HepG2 (cell line): Measurements from ENCODE around the gene MPHOSPH8.

Source experiments
- CEBPB ChIP-seq: IDR thresholded peaks from 2 replicates; pipeline ENCODE4 v1.6.1; 2011; ENCODE audit warnings: low read depth, low read length, improper control_type of control experiment, borderline replicate concordance
- CREB1 ChIP-seq, 2 experiments: fragments of 450-650 bp in 1 of 2; IDR thresholded peaks; 2 replicates each; pipeline ENCODE4 v1.6.1; 2016 to 2017; ENCODE audit warnings: control low read depth in 1 of 2, mild to moderate bottlenecking in 1 of 2, missing compliant biosample characterization in 1 of 2, missing genetic modification characterization in 1 of 2
- JDP2 ChIP-seq: sonication (generic); formaldehyde crosslinking; IDR thresholded peaks from 2 replicates; pipeline ENCODE4 v1.8.1; 2022; ENCODE audit warnings: missing genetic modification reagents, borderline replicate concordance
- PHB2 ChIP-seq: fragments of 450-650 bp; IDR thresholded peaks from 2 replicates; pipeline ENCODE4 v1.6.1; 2018; ENCODE audit not compliant: partially characterized antibody
- PRMT3 ChIP-seq: sonication (generic); formaldehyde crosslinking; IDR thresholded peaks from 2 replicates; pipeline ENCODE4 v1.8.1; 2022; ENCODE audit warnings: low read depth, mild to moderate bottlenecking, moderate library complexity, missing genetic modification reagents, borderline replicate concordance
- U2AF1 ChIP-seq: fragments of 200-400 bp; formaldehyde crosslinking; optimal IDR thresholded peaks from 2 replicates; pipeline ENCODE3; 2017; ENCODE audit warnings: mild to moderate bottlenecking, low read depth, low read length
- ZBTB4 ChIP-seq: sonication (generic); formaldehyde crosslinking; IDR thresholded peaks from 2 replicates; pipeline ENCODE4 v1.4.0; 2020; ENCODE audit warnings: missing genetic modification reagents, mild to moderate bottlenecking, borderline replicate concordance
- ZFX ChIP-seq: sonication (generic); formaldehyde crosslinking; IDR thresholded peaks from 2 replicates; pipeline ENCODE4 v1.4.0; 2020; ENCODE audit warnings: mild to moderate bottlenecking, low read depth, missing genetic modification reagents, moderate library complexity
- ZNF782 ChIP-seq: sonication (generic); formaldehyde crosslinking; IDR thresholded peaks from 2 replicates; pipeline ENCODE4 v1.4.0; 2020; ENCODE audit warnings: missing genetic modification reagents, mild to moderate bottlenecking, borderline replicate concordance
- TF ChIP-seq, protein P1 (sequence below): sonication (generic); formaldehyde crosslinking; IDR thresholded peaks from 2 replicates; pipeline ENCODE4 v1.5.0; 2020; ENCODE audit warnings: mild to moderate bottlenecking, missing genetic modification reagents, moderate library complexity

GRCh38 chr13:19670147-19670546 lies 36.7 kb downstream of the MPHOSPH8 start:
- no peak for TF ChIP-seq JDP2 (CRISPR knock-in tag)
- no peak for TF ChIP-seq ZBTB4
- TF ChIP-seq, protein P1, sequence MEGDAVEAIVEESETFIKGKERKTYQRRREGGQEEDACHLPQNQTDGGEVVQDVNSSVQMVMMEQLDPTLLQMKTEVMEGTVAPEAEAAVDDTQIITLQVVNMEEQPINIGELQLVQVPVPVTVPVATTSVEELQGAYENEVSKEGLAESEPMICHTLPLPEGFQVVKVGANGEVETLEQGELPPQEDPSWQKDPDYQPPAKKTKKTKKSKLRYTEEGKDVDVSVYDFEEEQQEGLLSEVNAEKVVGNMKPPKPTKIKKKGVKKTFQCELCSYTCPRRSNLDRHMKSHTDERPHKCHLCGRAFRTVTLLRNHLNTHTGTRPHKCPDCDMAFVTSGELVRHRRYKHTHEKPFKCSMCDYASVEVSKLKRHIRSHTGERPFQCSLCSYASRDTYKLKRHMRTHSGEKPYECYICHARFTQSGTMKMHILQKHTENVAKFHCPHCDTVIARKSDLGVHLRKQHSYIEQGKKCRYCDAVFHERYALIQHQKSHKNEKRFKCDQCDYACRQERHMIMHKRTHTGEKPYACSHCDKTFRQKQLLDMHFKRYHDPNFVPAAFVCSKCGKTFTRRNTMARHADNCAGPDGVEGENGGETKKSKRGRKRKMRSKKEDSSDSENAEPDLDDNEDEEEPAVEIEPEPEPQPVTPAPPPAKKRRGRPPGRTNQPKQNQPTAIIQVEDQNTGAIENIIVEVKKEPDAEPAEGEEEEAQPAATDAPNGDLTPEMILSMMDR (CRISPR knock-in tag) = no peak
- no peak for TF ChIP-seq CEBPB
- no peak for TF ChIP-seq PRMT3
- no peak for TF ChIP-seq CREB1 (IDR thresholded peaks at IDR 0.05)
- no peak for TF ChIP-seq CREB1 (CRISPR knock-in tag; IDR thresholded peaks at IDR 0.05)
- no peak for TF ChIP-seq U2AF1
- no peak for TF ChIP-seq ZNF782
- no peak for TF ChIP-seq PHB2
- no peak for TF ChIP-seq ZFX (CRISPR knock-in tag)
